DOHH2 (cell line): ENCODE measurements around the gene NOL4L.

Experiments used
- H3F3A ChIP-seq: fragments of 200-600 bp; sonication (generic), shearing (Covaris generic); 2 replicates; pipeline ENCODE4 v1.6.0; 2016; ENCODE audit warnings: antibody characterized with exemption, mild to moderate bottlenecking; ENCODE audit not compliant: control insufficient read depth, insufficient read depth
- H3K27ac ChIP-seq: fragments of 200-600 bp; sonication (generic); 2 replicates; pipeline ENCODE4 v1.5.1; 2014; ENCODE audit warnings: low read depth, mild to moderate bottlenecking, low read length, moderate library complexity
- H3K27me3 ChIP-seq: fragments of 200-600 bp; sonication (generic); 2 replicates; pipeline ENCODE4 v1.6.1; 2014; ENCODE audit warnings: mild to moderate bottlenecking, low read length, mixed read lengths; ENCODE audit not compliant: control insufficient read depth
- H3K36me3 ChIP-seq: fragments of 200-600 bp; sonication (generic); 2 replicates; pipeline ENCODE4 v1.6.1; 2014; ENCODE audit warnings: mild to moderate bottlenecking, low read length, moderate library complexity, mixed read lengths; ENCODE audit not compliant: control insufficient read depth
- H3K4me1 ChIP-seq: fragments of 200-600 bp; sonication (generic); 2 replicates; pipeline ENCODE4 v1.6.1; 2014; ENCODE audit warnings: mild to moderate bottlenecking, low read length, mixed read lengths; ENCODE audit not compliant: control insufficient read depth
- H3K4me2 ChIP-seq: fragments of 200-600 bp; sonication (generic); 2 replicates; pipeline ENCODE4 v1.6.0; 2014; ENCODE audit warnings: mild to moderate bottlenecking, low read length, moderate library complexity
- H3K4me3 ChIP-seq: fragments of 200-600 bp; sonication (generic); 2 replicates; pipeline ENCODE4 v1.5.1; 2014; ENCODE audit warnings: mild to moderate bottlenecking, low read length, mixed read lengths
- H3K79me2 ChIP-seq: fragments of 200-600 bp; sonication (generic); 2 replicates; pipeline ENCODE4 v1.6.1; 2014; ENCODE audit warnings: mild to moderate bottlenecking, low read length, mixed read lengths; ENCODE audit not compliant: control insufficient read depth
- H3K9me2 ChIP-seq: fragments of 200-600 bp; sonication (generic); replicated peaks from 2 replicates; pipeline ENCODE4 v1.6.1; 2014; ENCODE audit warnings: mild to moderate bottlenecking, low read length, mixed read lengths; ENCODE audit not compliant: control insufficient read depth
- H3K9me3 ChIP-seq: fragments of 200-600 bp; sonication (generic); 2 replicates; pipeline ENCODE4 v1.6.1; 2014; ENCODE audit warnings: antibody characterized with exemption, low read length, mixed read lengths; ENCODE audit not compliant: control insufficient read depth, insufficient read depth
- H4K20me1 ChIP-seq: fragments of 200-600 bp; sonication (generic); 2 replicates; pipeline ENCODE4 v1.6.0; 2014; ENCODE audit warnings: low read depth, mild to moderate bottlenecking, antibody characterized with exemption, low read length, moderate library complexity; ENCODE audit not compliant: control insufficient read depth, insufficient read depth
- EZH2phosphoT487 ChIP-seq: fragments of 200-600 bp; sonication (generic); IDR thresholded peaks from 2 replicates; pipeline ENCODE4 v1.6.1; 2017; ENCODE audit warnings: borderline replicate concordance, mild to moderate bottlenecking, antibody characterized with exemption, low read length, moderate library complexity, mixed read lengths
- TF ChIP-seq, protein P1 (sequence below): fragments of 200-600 bp; sonication (generic); IDR thresholded peaks from one replicate; pipeline ENCODE4 v1.5.1; 2014; ENCODE audit warnings: antibody characterized with exemption, mild to moderate bottlenecking, low read depth, low read length; ENCODE audit not compliant: poor library complexity, severe bottlenecking

The NOL4L gene

DNA sequence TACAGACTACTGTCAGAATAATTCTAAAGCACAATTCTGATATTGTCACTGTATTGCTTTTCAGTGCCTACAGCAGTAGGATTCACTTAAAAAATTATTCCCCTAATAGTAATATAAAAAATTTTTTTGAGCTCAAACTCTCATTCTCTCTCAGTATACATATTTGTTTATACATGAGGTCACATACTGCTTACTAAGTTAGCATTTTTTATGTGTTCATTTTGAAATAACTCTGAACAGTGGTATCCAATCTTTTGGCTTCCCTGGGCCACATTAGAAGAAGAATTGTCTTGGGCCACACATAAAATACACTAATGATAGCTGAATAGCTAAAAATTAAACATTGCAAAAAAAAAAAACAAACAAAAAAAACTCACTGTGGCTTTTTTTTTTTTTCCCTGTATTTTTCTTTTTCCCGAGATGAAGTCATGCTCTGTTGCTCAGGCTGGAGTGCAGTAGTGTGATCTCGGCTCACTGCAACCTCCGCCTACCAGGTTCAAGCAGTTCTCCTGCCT lies 188.4 kb downstream of the NOL4L start:
- Histone ChIP-seq H3K27me3 (no peaks in the 10 kb centered on the region), H3K36me3 (peaks cover 20% of the 10 kb centered on the region), H4K20me1 (no peaks in the 10 kb centered on the region), H3K9me3 (no peaks in the 10 kb centered on the region), H3K9me2 (no peaks in the 10 kb centered on the region), H3K4me2 (no peak overlapping the region), H3K4me3 (no peak overlapping the region), H3K4me1 (no peaks in the 10 kb centered on the region), H3K79me2 (peaks cover 88% of the 10 kb centered on the region), H3F3A (no peaks in the 10 kb centered on the region), H3K27ac (no peak overlapping the region)
- TF ChIP-seq, protein P1, sequence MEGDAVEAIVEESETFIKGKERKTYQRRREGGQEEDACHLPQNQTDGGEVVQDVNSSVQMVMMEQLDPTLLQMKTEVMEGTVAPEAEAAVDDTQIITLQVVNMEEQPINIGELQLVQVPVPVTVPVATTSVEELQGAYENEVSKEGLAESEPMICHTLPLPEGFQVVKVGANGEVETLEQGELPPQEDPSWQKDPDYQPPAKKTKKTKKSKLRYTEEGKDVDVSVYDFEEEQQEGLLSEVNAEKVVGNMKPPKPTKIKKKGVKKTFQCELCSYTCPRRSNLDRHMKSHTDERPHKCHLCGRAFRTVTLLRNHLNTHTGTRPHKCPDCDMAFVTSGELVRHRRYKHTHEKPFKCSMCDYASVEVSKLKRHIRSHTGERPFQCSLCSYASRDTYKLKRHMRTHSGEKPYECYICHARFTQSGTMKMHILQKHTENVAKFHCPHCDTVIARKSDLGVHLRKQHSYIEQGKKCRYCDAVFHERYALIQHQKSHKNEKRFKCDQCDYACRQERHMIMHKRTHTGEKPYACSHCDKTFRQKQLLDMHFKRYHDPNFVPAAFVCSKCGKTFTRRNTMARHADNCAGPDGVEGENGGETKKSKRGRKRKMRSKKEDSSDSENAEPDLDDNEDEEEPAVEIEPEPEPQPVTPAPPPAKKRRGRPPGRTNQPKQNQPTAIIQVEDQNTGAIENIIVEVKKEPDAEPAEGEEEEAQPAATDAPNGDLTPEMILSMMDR = no peak
- no peak for TF ChIP-seq EZH2phosphoT487

DNA sequence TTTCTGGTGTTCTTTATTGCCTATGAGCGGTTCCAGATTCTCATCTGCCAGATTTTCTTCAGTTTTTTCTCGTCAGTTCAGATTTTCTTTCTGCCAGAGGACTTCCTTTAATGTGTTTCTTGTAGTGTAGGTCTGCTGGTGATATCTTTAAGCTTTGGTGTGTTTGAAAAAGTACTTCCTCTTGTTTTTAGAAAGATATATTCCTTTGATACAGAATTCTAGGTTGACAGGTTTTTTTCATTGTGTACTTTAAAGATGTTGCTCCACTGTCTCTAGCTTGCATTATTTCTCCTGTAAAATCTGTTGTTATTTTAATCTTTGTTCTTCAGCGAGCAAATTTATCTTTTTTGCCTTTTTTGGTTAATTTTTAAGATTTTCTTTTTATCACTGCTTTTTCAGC lies 190.1 kb downstream of the NOL4L start:
- Histone ChIP-seq H3K79me2 (peaks cover 88% of the 10 kb centered on the region), H3K27me3 (no peaks in the 10 kb centered on the region), H3K4me1 (peaks cover 8% of the 10 kb centered on the region; the same call in 1 of the 2 replicates), H3F3A (no peaks in the 10 kb centered on the region; the same call in 1 of the 2 replicates), H3K9me2 (no peaks in the 10 kb centered on the region), H3K4me2 (no peak overlapping the region), H3K36me3 (peaks cover 28% of the 10 kb centered on the region), H3K4me3 (no peak overlapping the region), H3K27ac (no peak overlapping the region), H4K20me1 (no peaks in the 10 kb centered on the region; the same call in 1 of the 2 replicates), H3K9me3 (no peaks in the 10 kb centered on the region)
- TF ChIP-seq, protein P1 = no peak
- no peak for TF ChIP-seq EZH2phosphoT487
